Sigmoid colon (tissue), 7 donors: ENCODE data around the gene RFC1. TPM values are rescaled to one million over a fixed set of nuclear protein-coding genes. Genes with fewer than 3 reads are reported as not detected.
A peak's percentile ranks its signal among the peaks of the same experiment; 100 is the strongest.
"Not testable (repeated sequence)": the region's sequence is repeated elsewhere in the genome, so short reads cannot be mapped to it uniquely, and the experiment has no call there.

ENCODE experiments used
- DNase-seq: peaks from one replicate; pipeline ENCODE4 v3.0.0-alpha.2; 2019
- H3K27ac ChIP-seq, 4 donors: fragments of 200-600 bp; sonication (generic); one replicate each; pipeline ENCODE4 v1.5.1; 2016 to 2019; ENCODE audit warnings: mild to moderate bottlenecking in 1 of 4
- H3K27me3 ChIP-seq, 3 donors: fragments of 200-600 bp; sonication (generic); one replicate each; pipeline ENCODE4 v1.5.1; 2019; ENCODE audit warnings: mild to moderate bottlenecking in 1 of 3
- H3K36me3 ChIP-seq, 4 donors: fragments of 200-600 bp; sonication (generic); one replicate each; pipeline ENCODE4 v1.5.1; 2016 to 2019
- H3K4me1 ChIP-seq, 4 donors: fragments of 200-600 bp; sonication (generic); one replicate each; pipeline ENCODE4 v1.5.1; 2017 to 2019
- H3K4me3 ChIP-seq, 4 donors: fragments of 200-600 bp; sonication (generic); one replicate each; pipeline ENCODE4 v1.5.1; 2017 to 2019; ENCODE audit warnings: mild to moderate bottlenecking in 2 of 4, moderate library complexity in 1 of 4
- H3K9me3 ChIP-seq, 4 donors: fragments of 200-600 bp in 3 of 4; sonication (generic) in 3 of 4; one replicate each; pipeline versions ENCODE4 v1.5.1 to v1.6.1; 2013 to 2019
- EP300 ChIP-seq, 4 donors: sonication (generic); formaldehyde crosslinking; IDR thresholded peaks; one replicate each; pipeline ENCODE4 v1.6.1; 2017; ENCODE audit warnings: antibody characterized with exemption in 4 of 4
- POLR2A ChIP-seq, 2 donors: fragments of 450-650 bp; IDR thresholded peaks; one replicate each; pipeline ENCODE4 v1.6.1; 2016; ENCODE audit warnings: antibody characterized with exemption in 2 of 2, mild to moderate bottlenecking in 2 of 2, moderate library complexity in 2 of 2
- POLR2AphosphoS5 ChIP-seq, 4 donors: sonication (generic); formaldehyde crosslinking; IDR thresholded peaks; one replicate each; pipeline ENCODE4 v1.6.1; 2017; ENCODE audit warnings: antibody characterized with exemption in 4 of 4
- WGBS, 2 donors: extraction: QIAGEN DNeasy Blood & Tissue Kit; methylation state at CpG; one replicate each; pipeline ENCODE4 v1.1.7; 2013; 5-methylcytosine and 5-hydroxymethylcytosine counted together
- intact Hi-C: fragments of 100-400 bp; cut with DNase I; formaldehyde crosslinking; loops from one replicate; pipeline ENCODE4 v1.15.1; 2023
- polyA plus RNA-seq, 3 donors: library from polyadenylated mRNA; stranded (reverse); fragments of 200-250 nt; gene quantifications; one replicate each; pipeline ENCODE4 v1.2.3, GENCODE V29; 2013
- total RNA-seq, 4 donors: library from RNA; depleted of rRNA; stranded (reverse); fragments of >200 nt; gene quantifications; one replicate each; pipeline ENCODE4 v1.1.0, GENCODE V29; 2016
- TF ChIP-seq, protein P1 (sequence below), 4 experiments: fragments of 450-650 bp in 3 of 4; fragments of 200-600 bp in 1 of 4; IDR thresholded peaks; one replicate each; pipeline ENCODE4 v1.5.1; 2016 to 2019; ENCODE audit warnings: antibody characterized with exemption in 4 of 4, mild to moderate bottlenecking in 3 of 4, moderate library complexity in 2 of 4
- donor health status: healthy with polysubstance abuse.
- donor health status: Bipolar disorder and iron deficiency.
- donor health status: healthy.

Gene RFC1, protein sequence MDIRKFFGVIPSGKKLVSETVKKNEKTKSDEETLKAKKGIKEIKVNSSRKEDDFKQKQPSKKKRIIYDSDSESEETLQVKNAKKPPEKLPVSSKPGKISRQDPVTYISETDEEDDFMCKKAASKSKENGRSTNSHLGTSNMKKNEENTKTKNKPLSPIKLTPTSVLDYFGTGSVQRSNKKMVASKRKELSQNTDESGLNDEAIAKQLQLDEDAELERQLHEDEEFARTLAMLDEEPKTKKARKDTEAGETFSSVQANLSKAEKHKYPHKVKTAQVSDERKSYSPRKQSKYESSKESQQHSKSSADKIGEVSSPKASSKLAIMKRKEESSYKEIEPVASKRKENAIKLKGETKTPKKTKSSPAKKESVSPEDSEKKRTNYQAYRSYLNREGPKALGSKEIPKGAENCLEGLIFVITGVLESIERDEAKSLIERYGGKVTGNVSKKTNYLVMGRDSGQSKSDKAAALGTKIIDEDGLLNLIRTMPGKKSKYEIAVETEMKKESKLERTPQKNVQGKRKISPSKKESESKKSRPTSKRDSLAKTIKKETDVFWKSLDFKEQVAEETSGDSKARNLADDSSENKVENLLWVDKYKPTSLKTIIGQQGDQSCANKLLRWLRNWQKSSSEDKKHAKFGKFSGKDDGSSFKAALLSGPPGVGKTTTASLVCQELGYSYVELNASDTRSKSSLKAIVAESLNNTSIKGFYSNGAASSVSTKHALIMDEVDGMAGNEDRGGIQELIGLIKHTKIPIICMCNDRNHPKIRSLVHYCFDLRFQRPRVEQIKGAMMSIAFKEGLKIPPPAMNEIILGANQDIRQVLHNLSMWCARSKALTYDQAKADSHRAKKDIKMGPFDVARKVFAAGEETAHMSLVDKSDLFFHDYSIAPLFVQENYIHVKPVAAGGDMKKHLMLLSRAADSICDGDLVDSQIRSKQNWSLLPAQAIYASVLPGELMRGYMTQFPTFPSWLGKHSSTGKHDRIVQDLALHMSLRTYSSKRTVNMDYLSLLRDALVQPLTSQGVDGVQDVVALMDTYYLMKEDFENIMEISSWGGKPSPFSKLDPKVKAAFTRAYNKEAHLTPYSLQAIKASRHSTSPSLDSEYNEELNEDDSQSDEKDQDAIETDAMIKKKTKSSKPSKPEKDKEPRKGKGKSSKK
- total RNA-seq = 10 to 100 TPM; 30.2 to 46.6 (median 38.6) TPM
- polyA plus RNA-seq = 10 to 100 TPM; 10.2 to 17.1 (median 13.2) TPM

DNA sequence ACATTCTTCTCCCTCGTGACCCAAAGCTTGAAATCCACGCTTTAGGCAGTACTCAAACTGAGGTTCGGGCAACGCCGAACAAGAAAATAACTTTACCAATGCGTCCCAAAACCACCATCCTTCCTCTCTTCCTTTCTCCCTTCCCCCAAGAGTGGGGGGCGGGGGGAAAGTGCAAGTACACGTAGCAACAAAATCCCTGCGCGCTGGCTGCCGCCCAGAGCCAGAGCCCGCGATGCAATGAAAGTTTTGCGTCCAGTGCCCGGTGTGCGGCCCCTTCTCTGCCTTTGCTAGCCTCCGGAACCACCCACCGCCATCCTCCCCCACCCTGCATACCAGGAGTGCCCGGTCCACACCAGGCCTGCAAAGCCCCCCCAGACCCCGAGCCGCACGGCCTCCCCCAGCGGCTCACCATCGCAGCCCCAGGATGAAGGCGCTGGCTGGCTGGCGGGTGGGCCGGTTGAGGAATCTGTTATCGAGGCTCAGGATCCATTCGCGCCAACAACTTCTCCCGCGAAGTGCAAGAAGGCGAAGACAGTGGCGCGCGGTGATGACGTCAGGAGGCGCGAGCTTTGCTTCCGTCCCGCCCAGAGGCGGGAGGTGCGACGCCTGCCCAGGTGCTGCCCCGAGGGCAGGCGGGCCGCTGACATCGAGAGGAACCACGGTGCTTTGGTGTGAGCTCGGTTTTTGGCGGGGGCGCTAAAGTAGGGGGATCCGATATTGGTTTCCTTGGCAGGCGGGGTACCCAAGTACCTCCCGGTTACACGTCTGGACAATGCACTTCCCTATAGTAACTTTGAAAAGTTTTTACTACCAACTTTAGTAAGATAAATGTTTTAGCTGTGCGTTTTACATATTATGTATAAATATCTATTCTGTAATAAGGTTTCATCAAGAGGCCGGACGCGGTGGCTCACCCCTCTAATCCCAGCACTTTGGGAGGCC lies at the start of gene RFC1:
TSS of gene RFC1 (minus strand) at position 533 of the 942 bp plus-strand sequence. CDS start at position 412, 121 bp downstream.
- peak; percentile 96 for DNase-seq
- Histone ChIP-seq H3K4me1 (peaks cover 0 to 19% (median 15%) of the 10 kb centered on the region in 4 donors), H3K9me3 (no peaks in the 10 kb centered on the region), H3K27ac (peak within 1 kb of the TSS; percentile 87 to 93 (median 90)), H3K27me3 (no peaks in the 10 kb centered on the region), H3K4me3 (peak within 1 kb of the TSS; percentile 89 to 93 (median 92)), H3K36me3 (no peaks in the 10 kb centered on the region)
- TF ChIP-seq EP300 (IDR thresholded peaks at IDR 0.05) = no peak
- TF ChIP-seq POLR2A (IDR thresholded peaks at IDR 0.05) = peak in 1 of 2 donors; percentile 37
- TF ChIP-seq POLR2AphosphoS5 (IDR thresholded peaks at IDR 0.05) = peak; percentile 74 to 90 (median 86)
- TF ChIP-seq, protein P1, sequence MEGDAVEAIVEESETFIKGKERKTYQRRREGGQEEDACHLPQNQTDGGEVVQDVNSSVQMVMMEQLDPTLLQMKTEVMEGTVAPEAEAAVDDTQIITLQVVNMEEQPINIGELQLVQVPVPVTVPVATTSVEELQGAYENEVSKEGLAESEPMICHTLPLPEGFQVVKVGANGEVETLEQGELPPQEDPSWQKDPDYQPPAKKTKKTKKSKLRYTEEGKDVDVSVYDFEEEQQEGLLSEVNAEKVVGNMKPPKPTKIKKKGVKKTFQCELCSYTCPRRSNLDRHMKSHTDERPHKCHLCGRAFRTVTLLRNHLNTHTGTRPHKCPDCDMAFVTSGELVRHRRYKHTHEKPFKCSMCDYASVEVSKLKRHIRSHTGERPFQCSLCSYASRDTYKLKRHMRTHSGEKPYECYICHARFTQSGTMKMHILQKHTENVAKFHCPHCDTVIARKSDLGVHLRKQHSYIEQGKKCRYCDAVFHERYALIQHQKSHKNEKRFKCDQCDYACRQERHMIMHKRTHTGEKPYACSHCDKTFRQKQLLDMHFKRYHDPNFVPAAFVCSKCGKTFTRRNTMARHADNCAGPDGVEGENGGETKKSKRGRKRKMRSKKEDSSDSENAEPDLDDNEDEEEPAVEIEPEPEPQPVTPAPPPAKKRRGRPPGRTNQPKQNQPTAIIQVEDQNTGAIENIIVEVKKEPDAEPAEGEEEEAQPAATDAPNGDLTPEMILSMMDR (IDR thresholded peaks at IDR 0.05) = no peak
- intact Hi-C loops = loop anchor here (5.0 kb wide), 2 partner anchors 91 to 161 kb away; partner anchors contain the start of genes LIAS, RPL9 and UGDH
- WGBS, 2 donors = 4 to 5% methylated on average over 60 of the region's 60 CpGs

DNA sequence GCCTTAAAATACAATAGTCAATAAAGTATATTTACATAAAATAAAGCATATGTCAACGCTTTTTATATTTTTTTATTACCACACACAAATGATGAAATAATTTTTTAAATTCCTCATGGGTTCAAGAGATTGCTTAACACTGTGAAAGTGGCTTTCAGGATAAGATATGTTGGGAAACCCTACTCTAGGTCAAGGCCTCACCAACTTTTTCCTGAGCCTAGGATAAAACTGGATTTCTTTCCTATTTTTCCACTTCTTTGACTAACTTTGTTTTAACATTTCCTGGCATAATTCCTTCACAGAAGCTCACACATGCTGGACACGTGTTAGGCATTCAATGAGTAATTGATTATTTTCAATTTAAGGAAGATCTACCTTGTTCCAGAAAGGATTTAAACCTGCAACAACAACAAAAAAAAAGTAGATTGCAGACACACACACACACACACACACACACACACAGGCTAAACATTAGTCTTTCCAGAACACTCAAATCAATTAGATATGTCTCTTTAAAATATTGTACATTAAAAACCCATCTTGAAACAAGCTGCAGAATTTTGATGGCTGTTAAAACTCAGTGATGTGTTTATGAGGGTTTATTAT lies 49.6 kb upstream of the RFC1 start:
- Histone ChIP-seq H3K4me3 (no peak overlapping the region), H3K27me3 (no peaks in the 10 kb centered on the region), H3K27ac (no peak overlapping the region), H3K4me1 (no peaks in the 10 kb centered on the region), H3K9me3 (no peaks in the 10 kb centered on the region), H3K36me3 (no peaks in the 10 kb centered on the region)
- TF ChIP-seq EP300 (IDR thresholded peaks at IDR 0.05) (no peak), POLR2A (IDR thresholded peaks at IDR 0.05) (no peak), POLR2AphosphoS5 (IDR thresholded peaks at IDR 0.05) (no peak)
- TF ChIP-seq, protein P1 (IDR thresholded peaks at IDR 0.05) = no peak
- WGBS, 2 donors = 66 to 75% methylated on average over 2 of the region's 2 CpGs
- intact Hi-C loops = no loop called here
- DNase-seq = no peak

DNA sequence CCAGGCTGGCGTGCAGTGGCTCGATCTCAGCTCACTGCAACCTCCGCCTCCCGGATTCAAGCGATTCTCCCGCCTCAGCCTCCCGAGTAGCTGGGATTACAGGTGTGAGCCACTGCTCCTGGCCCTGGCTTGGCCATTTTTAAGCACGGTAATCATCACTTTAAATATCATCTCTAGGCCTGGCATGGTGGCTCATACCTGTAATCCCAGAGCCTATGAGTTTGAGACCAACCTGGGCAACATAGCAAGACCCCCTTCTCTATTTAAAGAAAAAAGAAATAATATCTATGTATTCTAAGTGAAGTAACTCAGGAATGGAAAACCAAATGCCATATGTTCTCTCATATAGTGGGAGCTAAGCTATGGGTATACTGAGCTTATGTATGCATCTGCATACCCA lies 45.4 kb upstream of the RFC1 start:
- H3K4me1 ChIP-seq, DNase-seq, H3K27me3 ChIP-seq, H3K36me3 ChIP-seq, H3K4me3 ChIP-seq, H3K27ac ChIP-seq, intact Hi-C loops, H3K9me3 ChIP-seq: not testable (repeated sequence)
- 89 to 95% methylated on average over 8 of the region's 8 CpGs for WGBS, 2 donors

DNA sequence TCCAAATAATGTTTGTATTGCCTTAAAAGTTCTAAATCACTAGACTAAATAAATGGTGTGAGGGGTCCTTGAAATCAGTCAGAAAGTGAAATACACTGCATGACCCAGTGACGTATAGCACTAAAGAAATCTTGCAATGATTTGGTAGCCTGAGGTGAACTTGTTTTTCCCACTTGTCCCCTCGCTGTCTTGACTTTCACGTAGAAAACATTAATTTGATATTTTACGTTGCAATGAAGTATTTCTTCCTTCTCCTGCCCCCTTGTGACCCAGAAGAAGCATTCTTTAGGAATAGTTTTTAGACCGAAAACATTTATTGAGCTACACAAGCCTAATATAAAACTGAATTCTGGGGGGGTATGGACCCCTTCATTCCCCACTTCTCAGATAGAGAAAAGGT lies 44.3 kb upstream of the RFC1 start:
- TF ChIP-seq, protein P1 (IDR thresholded peaks at IDR 0.05) = no peak
- TF ChIP-seq POLR2A (IDR thresholded peaks at IDR 0.05) (no peak), EP300 (IDR thresholded peaks at IDR 0.05) (no peak), POLR2AphosphoS5 (IDR thresholded peaks at IDR 0.05) (no peak)
- WGBS, 2 donors = 74 to 75% methylated on average over 5 of the region's 5 CpGs
- DNase-seq = no peak
- no peaks in the 10 kb centered on the region for H3K4me1 ChIP-seq
- no peaks in the 10 kb centered on the region for H3K27me3 ChIP-seq
- H3K4me3 ChIP-seq = no peak overlapping the region
- H3K27ac ChIP-seq = no peak overlapping the region
- H3K9me3 ChIP-seq = no peaks in the 10 kb centered on the region
- no peaks in the 10 kb centered on the region for H3K36me3 ChIP-seq
- intact Hi-C loops = no loop called here
